GM18502 (cell line): ENCODE results near the gene WRAP73.
"Not testable (repeated sequence)": the region's sequence is repeated elsewhere in the genome, so short reads cannot be mapped to it uniquely, and the experiment has no call there.

Source experiments
- ATAC-seq: cut with Tn5 transposase; IDR thresholded peaks from one replicate; pipeline ENCODE4 v1.9.1; 2021; ENCODE audit warnings: mild to moderate bottlenecking; ENCODE audit not compliant: unreplicated experiment, poor library complexity

Gene WRAP73

DNA sequence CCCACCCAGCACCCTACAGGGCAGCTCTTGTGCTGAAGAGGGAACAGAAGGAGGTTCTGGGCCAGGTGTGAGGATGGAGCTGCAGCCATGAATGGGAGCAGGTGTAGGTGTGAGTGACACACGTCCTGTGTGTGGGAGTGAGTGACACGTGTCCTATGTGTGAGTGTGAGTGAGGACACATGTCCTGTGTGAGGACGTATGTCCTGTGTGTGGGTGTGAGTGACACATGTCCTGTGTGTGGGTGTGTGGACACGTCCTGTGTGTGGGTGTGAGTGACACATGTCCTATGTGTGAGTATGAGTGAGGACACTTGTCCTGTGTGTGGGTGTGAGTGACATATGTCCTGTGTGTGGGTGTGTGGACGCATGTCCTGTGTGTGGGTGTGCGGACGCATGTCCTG is 65.0 kb downstream of the WRAP73 start:
- no peak for ATAC-seq

DNA sequence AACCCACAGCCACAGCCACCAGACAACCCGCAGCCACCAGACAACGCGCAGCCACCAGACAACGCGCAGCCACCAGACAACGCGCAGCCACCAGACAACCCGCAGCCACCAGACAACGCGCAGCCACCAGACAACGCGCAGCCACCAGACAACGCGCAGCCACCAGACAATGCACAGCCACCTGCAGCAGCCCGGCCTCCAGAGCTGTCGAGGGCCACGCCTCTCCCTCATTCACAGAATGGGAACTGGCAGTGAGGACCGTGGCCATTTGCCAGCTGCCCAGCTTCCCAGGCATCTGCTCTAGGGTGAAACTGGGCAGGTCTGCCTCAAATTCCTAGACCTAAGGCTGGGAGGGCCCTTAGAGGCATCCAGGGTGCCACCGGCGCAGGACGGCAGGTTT is 66.2 kb downstream of the WRAP73 start:
- not testable (repeated sequence) for ATAC-seq

DNA sequence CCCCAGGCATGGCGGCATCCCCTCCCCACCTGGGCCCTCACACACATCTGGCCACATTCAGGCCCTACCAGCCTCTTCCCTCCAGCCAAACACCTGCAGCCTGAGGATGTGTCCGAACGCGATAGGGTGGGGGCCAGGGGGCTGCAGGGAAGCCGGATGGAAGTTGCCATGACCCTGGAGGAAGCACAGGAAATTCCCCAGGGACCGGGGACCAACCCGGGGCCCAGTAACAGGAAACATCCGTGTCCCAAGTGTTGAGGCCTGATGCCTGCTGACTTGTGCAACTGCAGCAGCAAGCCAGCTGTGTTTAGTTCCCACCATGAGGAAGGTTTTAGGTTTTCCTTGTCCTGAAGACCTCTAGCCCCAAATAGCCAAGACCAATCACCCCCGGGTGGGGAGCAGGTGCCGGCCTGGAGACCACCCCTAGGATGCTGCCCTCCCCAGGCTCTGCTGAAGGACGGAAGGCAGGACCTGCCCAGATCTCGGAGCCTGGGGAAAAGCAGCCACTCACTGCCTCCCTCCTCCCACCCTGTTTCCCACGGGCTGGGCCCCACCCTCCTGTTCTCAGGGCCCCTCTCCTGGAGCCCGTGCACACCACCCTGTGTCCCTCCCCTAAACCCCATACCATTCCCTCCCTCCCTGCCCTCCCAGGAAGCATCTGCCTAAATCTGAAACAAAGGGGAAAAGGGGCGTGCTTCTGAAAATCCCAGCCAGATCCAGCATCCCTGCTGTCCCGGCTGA is 68.4 kb downstream of the WRAP73 start:
- no peak for ATAC-seq
